Common myeloid progenitor, CD34-positive (primary cell): ENCODE results near the gene ABHD4. TPM values are rescaled to one million over a fixed set of nuclear protein-coding genes. Genes with fewer than 3 reads are reported as not detected.
A peak's percentile ranks its signal among the peaks of the same experiment; 100 is the strongest.

Source experiments
- CTCF ChIA-PET: fragments of 350-600 bp; sonication (Branson Sonifier 250); formaldehyde crosslinking; loops from one replicate; lab custom pipeline; 2021; ENCODE audit warnings: antibody characterized with exemption; lab: Charles Lee
- POLR2A ChIA-PET: fragments of 350-600 bp; sonication (Branson Sonifier 250); formaldehyde crosslinking; loops from one replicate; lab custom pipeline; 2021; ENCODE audit warnings: antibody characterized with exemption; lab: Charles Lee
- DNase-seq, 3 donors: peaks; one replicate each; pipeline versions ENCODE4 v3.0.0 to v3.0.0-alpha.2; 2013
- H3K27ac ChIP-seq, 2 experiments: 1 replicate in 1 of 2; 2 replicates in 1 of 2; pipeline ENCODE4 v1.7.0; 2013; ENCODE audit warnings: inconsistent platforms in 2 of 2, low read length in 2 of 2, mild to moderate bottlenecking in 2 of 2, low read depth in 1 of 2, moderate library complexity in 1 of 2; ENCODE audit not compliant: severe bottlenecking in 2 of 2, insufficient read depth in 1 of 2, poor library complexity in 1 of 2
- H3K27me3 ChIP-seq, 5 experiments: replicated peaks in 2 of 5; 1 replicate in 3 of 5; 2 replicates in 2 of 5; pipeline versions ENCODE4 v1.6.1 to v1.7.0; 2013; ENCODE audit warnings: low read length in 4 of 5, mild to moderate bottlenecking in 2 of 5, moderate library complexity in 2 of 5, inconsistent platforms in 1 of 5; ENCODE audit not compliant: insufficient read depth in 5 of 5, control insufficient read depth in 4 of 5
- H3K36me3 ChIP-seq, 4 experiments: 1 replicate in 2 of 4; 2 replicates in 2 of 4; pipeline versions ENCODE4 v1.6.1 to v1.7.0; 2013; ENCODE audit warnings: low read length in 3 of 4, control low read depth in 1 of 4, mild to moderate bottlenecking in 1 of 4; ENCODE audit not compliant: control insufficient read depth in 4 of 4, insufficient read depth in 4 of 4
- H3K4me1 ChIP-seq, 4 experiments: 1 replicate in 3 of 4; 2 replicates in 1 of 4; pipeline versions ENCODE4 v1.6.1 to v1.7.1; 2013; ENCODE audit warnings: low read length in 3 of 4, mild to moderate bottlenecking in 3 of 4, control low read depth in 1 of 4, inconsistent platforms in 1 of 4, moderate library complexity in 1 of 4; ENCODE audit not compliant: control insufficient read depth in 4 of 4, insufficient read depth in 4 of 4; ENCODE audit errors: control extremely low read depth in 1 of 4
- H3K4me3 ChIP-seq, 7 experiments: 1 replicate in 4 of 7; 2 replicates in 3 of 7; pipeline versions ENCODE4 v1.5.1 to v1.7.0; 2013; ENCODE audit warnings: mild to moderate bottlenecking in 7 of 7, low read length in 6 of 7, moderate library complexity in 6 of 7, inconsistent platforms in 2 of 7, low read depth in 2 of 7, control low read depth in 1 of 7; ENCODE audit not compliant: insufficient read depth in 4 of 7, control insufficient read depth in 1 of 7; ENCODE audit errors: extremely low read depth in 1 of 7
- H3K9me3 ChIP-seq, 5 experiments: 1 replicate in 4 of 5; 2 replicates in 1 of 5; pipeline versions ENCODE4 v1.6.1 to v1.7.1; 2013; ENCODE audit warnings: low read length in 4 of 5, mild to moderate bottlenecking in 2 of 5, inconsistent platforms in 1 of 5, low read depth in 1 of 5, moderate library complexity in 1 of 5; ENCODE audit not compliant: control insufficient read depth in 4 of 5, insufficient read depth in 2 of 5; ENCODE audit errors: control extremely low read depth in 1 of 5
- WGBS: methylation state at CpG from one replicate; pipeline ENCODE4 v1.1.5; 2013; ENCODE audit not compliant: insufficient coverage; 5-methylcytosine and 5-hydroxymethylcytosine counted together
- polyA plus RNA-seq: library from polyadenylated mRNA; unstranded; fragments of 120-200 nt; gene quantifications from one replicate; pipeline ENCODE4 v1.2.1, GENCODE V29; 2013

ABHD4 gene
- 22.9 TPM for polyA plus RNA-seq

DNA sequence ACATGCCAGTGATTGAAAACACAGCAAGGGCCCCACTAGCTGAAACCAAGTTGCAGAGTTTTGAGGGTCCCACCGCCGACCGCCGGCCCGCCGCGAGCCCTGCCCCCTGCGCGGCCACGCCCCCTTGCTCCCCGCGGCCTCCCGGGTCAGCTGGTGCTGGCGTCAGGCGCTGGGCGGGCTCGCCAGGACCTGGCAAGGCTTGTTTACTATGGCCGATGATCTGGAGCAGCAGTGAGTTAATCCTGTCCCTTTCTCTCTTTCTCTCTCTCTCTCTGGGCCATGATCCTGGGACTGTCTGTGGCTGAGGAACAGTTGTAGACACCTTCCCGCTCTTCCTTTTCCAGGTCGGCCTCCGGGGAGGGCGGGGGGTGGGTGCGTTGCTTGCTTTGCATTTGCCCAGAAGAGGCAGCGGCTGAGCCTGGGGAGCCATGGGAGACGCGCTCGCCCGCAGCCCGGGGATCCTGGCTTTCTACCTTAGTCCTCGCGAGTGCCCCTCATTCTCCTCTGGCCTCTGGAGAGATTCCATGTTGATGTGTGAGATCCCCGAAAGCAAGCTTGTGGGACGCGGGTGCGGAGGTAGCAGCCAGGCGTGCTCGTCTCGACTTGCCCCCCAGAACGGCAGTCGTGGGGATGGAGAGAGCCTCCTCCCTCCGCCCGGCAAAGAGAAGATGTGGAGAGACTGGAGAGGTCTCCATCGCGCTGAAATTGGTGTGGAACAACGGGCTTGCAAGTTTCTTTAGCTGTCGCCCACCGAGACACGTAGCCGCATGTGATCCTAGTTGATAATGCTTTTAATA is at the start of gene ABHD4:
TSS of gene ABHD4 (plus strand) at position 202 of the 797 bp plus-strand sequence. CDS start at position 209, 7 bp downstream.
- H3K36me3 ChIP-seq = peaks cover 2 to 18% (median 10%) of the 10 kb centered on the region in 4 experiments
- WGBS = 0% methylated on average over 40 of the region's 49 CpGs
- H3K27ac ChIP-seq = peak within 1 kb of the TSS; percentile 61 to 87
- peak within 1 kb of the TSS; percentile 71 to 98 (median 94) for H3K4me3 ChIP-seq
- no peaks in the 10 kb centered on the region for H3K27me3 ChIP-seq
- CTCF ChIA-PET = interaction anchor here (1.0 to 3.6 kb wide), 13 partner anchors 9 to 279 kb away, joined by 3 to 28 read pairs (median 6); partner anchors contain the start of genes DAD1 and OR6J1
- POLR2A ChIA-PET = interaction anchor here (0.8 kb wide), 1 partner anchor 9 kb away, joined by 3 read pairs; no protein-coding TSS in a partner anchor
- H3K4me1 ChIP-seq = peaks cover 14 to 47% (median 33%) of the 10 kb centered on the region in 4 experiments
- DNase-seq = peak; percentile 56 to 79 (median 71)
- H3K9me3 ChIP-seq = no peaks in the 10 kb centered on the region

DNA sequence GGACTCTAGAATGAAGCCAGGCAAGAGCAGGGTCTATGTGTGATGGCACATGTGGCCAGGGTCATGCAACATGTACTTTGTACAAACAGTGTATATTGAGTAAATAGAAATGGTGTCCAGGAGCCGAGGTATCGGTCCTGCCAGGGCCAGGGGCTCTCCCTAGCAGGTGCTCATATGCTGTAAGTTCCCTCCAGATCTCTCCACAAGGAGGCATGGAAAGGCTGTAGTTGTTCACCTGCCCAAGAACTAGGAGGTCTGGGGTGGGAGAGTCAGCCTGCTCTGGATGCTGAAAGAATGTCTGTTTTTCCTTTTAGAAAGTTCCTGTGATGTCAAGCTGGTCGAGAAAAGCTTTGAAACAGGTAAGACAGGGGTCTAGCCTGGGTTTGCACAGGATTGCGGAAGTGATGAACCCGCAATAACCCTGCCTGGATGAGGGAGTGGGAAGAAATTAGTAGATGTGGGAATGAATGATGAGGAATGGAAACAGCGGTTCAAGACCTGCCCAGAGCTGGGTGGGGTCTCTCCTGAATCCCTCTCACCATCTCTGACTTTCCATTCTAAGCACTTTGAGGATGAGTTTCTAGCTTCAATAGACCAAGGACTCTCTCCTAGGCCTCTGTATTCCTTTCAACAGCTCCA is 48.7 kb upstream of the ABHD4 start:
- H3K4me1 ChIP-seq = peaks cover 0 to 38% (median 26%) of the 10 kb centered on the region in 4 experiments
- H3K36me3 ChIP-seq = no peaks in the 10 kb centered on the region
- POLR2A ChIA-PET = no interaction called here
- H3K4me3 ChIP-seq = no peak overlapping the region
- H3K9me3 ChIP-seq = no peaks in the 10 kb centered on the region
- CTCF ChIA-PET = interaction anchor here (0.9 to 1.7 kb wide), 6 partner anchors 11 to 306 kb away, joined by 3 to 7 read pairs (median 4); no protein-coding TSS in a partner anchor
- peaks cover 0 to 1% (median 0%) of the 10 kb centered on the region in 5 experiments for H3K27me3 ChIP-seq
- WGBS = 81% methylated on average over 6 of the region's 6 CpGs
- no peak overlapping the region for H3K27ac ChIP-seq
- DNase-seq = no peak

- H3K27me3 ChIP-seq = no peaks in the 10 kb centered on the region
- peak overlapping the region in 2 of 7 experiments; percentile 11 to 38 for H3K4me3 ChIP-seq
- ChIA-PET CTCF (interaction anchor here (0.8 to 2.2 kb wide), 8 partner anchors 12 to 305 kb away, joined by 3 to 8 read pairs (median 3); no protein-coding TSS in a partner anchor), POLR2A (no interaction called here)
- no peaks in the 10 kb centered on the region for H3K36me3 ChIP-seq
- DNase-seq = peak in 2 of 3 donors; percentile 65 to 73
- 61% methylated on average over 8 of the region's 11 CpGs for WGBS
- H3K27ac ChIP-seq = no peak overlapping the region
- H3K4me1 ChIP-seq = peaks cover 0 to 42% (median 31%) of the 10 kb centered on the region in 4 experiments
- H3K9me3 ChIP-seq = no peaks in the 10 kb centered on the region
Observed at GRCh38 chr14:22549981-22550673, 48.0 kb upstream of the ABHD4 start.

DNA sequence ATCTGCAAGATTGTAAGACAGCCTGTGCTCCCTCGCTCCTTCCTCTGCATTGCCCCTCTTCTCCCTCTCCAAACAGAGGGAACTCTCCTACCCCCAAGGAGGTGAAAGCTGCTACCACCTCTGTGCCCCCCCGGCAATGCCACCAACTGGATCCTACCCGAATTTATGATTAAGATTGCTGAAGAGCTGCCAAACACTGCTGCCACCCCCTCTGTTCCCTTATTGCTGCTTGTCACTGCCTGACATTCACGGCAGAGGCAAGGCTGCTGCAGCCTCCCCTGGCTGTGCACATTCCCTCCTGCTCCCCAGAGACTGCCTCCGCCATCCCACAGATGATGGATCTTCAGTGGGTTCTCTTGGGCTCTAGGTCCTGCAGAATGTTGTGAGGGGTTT is 46.5 kb upstream of the ABHD4 start:
- WGBS = 26% methylated on average over 4 of the region's 5 CpGs
- H3K27ac ChIP-seq = no peak overlapping the region
- no peaks in the 10 kb centered on the region for H3K36me3 ChIP-seq
- H3K27me3 ChIP-seq = no peaks in the 10 kb centered on the region
- peaks cover 9 to 54% (median 45%) of the 10 kb centered on the region in 4 experiments for H3K4me1 ChIP-seq
- no peak for DNase-seq
- ChIA-PET POLR2A (interaction anchor here (0.6 kb wide), 1 partner anchor 13 kb away, joined by 5 read pairs; no protein-coding TSS in a partner anchor), CTCF (interaction anchor here (0.5 to 2.4 kb wide), 9 partner anchors 18 to 212 kb away, joined by 3 to 10 read pairs (median 4); no protein-coding TSS in a partner anchor)
- H3K4me3 ChIP-seq = no peak overlapping the region
- H3K9me3 ChIP-seq = no peaks in the 10 kb centered on the region

DNA sequence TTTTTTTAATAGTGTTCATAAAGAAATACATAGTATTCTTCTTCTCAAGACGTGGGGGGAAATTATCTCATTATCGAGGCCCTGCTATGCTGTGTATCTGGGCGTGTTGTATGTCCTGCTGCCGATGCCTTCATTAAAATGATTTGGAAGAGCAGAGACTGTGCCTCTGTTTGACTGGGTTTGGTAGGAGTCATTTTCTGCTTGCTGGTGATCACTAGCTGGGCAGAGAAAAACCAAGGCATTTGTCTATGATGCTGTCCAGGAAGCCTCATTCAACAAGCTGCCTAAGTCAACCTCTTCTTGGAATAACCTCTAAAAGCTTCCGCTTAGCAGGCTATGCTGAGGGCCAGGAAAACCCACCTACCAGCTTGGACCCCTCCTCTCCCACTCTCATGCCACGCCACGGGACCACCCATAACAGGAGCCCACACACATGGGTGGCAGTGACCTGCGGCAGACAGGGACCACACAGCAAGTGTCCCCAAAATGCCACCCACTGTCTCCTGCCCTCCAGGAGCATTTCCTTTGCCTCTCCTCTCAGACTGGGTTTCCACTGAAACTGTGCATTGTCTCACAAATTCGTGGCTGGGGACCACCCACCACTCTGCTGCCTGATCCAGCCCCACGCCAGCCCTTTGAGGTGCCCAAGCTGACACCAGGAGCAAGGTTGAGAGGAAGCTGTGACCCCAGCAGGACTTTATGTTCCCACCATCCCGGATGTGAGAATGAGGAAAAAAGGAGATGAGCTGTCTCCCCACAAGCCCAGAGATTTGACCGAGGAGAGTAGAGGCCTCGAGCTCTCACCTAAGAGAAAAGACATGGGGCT is 45.9 kb upstream of the ABHD4 start:
- POLR2A ChIA-PET = no interaction called here
- no peaks in the 10 kb centered on the region for H3K27me3 ChIP-seq
- DNase-seq = no peak
- H3K4me1 ChIP-seq = peaks cover 9 to 60% (median 51%) of the 10 kb centered on the region in 4 experiments
- no peaks in the 10 kb centered on the region for H3K36me3 ChIP-seq
- no peaks in the 10 kb centered on the region for H3K9me3 ChIP-seq
- 87% methylated on average over 13 of the region's 13 CpGs for WGBS
- no peak overlapping the region for H3K4me3 ChIP-seq
- CTCF ChIA-PET = interaction anchor here (0.5 to 2.4 kb wide), 15 partner anchors 10 to 699 kb away, joined by 3 to 17 read pairs (median 4); no protein-coding TSS in a partner anchor
- no peak overlapping the region for H3K27ac ChIP-seq

DNA sequence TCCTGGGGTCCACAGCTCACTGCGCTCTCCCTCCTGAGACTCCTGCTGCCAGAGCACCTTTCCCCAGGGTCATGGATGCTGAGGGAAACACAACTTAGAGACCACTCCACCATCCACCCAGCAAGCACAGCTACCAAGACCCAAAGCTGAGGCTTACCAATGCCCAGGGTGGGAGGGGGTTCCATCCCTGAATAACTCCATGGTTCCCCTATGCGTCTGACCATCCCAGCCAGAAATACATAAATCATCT is 45.3 kb upstream of the ABHD4 start:
- no peak overlapping the region for H3K27ac ChIP-seq
- H3K9me3 ChIP-seq = no peaks in the 10 kb centered on the region
- CTCF ChIA-PET = interaction anchor here (0.6 to 2.4 kb wide), 9 partner anchors 10 to 699 kb away, joined by 3 to 17 read pairs (median 4); no protein-coding TSS in a partner anchor
- DNase-seq = no peak
- 100% methylated on average over 1 of the region's 2 CpGs for WGBS
- no peak overlapping the region for H3K4me3 ChIP-seq
- H3K27me3 ChIP-seq = no peaks in the 10 kb centered on the region
- POLR2A ChIA-PET = no interaction called here
- H3K4me1 ChIP-seq = peaks cover 11 to 66% (median 56%) of the 10 kb centered on the region in 4 experiments
- no peaks in the 10 kb centered on the region for H3K36me3 ChIP-seq
